SK-N-SH (cell line): ENCODE measurements around the gene ENSA. TPM values are rescaled to one million over a fixed set of nuclear protein-coding genes. Genes with fewer than 3 reads are reported as not detected.

Experiments
- CTCF ChIA-PET: fragments of 300-600, 350-600 bp; formaldehyde crosslinking; extraction: SDS; loops from one replicate; lab custom pipeline; 2021; lab: Yijun Ruan, JAX
- POLR2A ChIA-PET: fragments of 350-600 bp; sonication (Branson Sonifier 250); formaldehyde crosslinking; extraction: SDS; loops from one replicate; lab custom pipeline; 2020; ENCODE audit warnings: antibody characterized with exemption, inconsistent platforms; lab: Yijun Ruan, JAX
- DNase-seq: peaks from one replicate; pipeline ENCODE4 v3.0.0; 2012
- H2AFZ ChIP-seq: fragments of 200-600 bp; sonication (generic); 2 replicates; pipeline ENCODE4 v1.8.1; 2016; ENCODE audit warnings: antibody characterized with exemption, mild to moderate bottlenecking, low read depth
- H3F3A ChIP-seq: fragments of 200-600 bp; sonication (generic); replicated peaks from 2 replicates; pipeline ENCODE3; 2016; ENCODE audit warnings: antibody characterized with exemption, mild to moderate bottlenecking; ENCODE audit not compliant: insufficient read depth
- H3K27ac ChIP-seq, 2 experiments: fragments of 200-500 bp in 1 of 2; fragments of 200-600 bp in 1 of 2; sonication (Bioruptor generic) in 1 of 2; sonication (generic), shearing (Covaris generic) in 1 of 2; 2 replicates each; pipeline versions ENCODE4 v1.5.1 to v1.6.1; 2014 to 2016; ENCODE audit warnings: low read depth in 2 of 2, inconsistent platforms in 1 of 2, low read length in 1 of 2, mild to moderate bottlenecking in 1 of 2, mixed read lengths in 1 of 2
- H3K27me3 ChIP-seq: fragments of 200-600 bp; sonication (generic), shearing (Covaris generic); 2 replicates; pipeline ENCODE4 v1.6.1; 2016; ENCODE audit warnings: mixed run types; ENCODE audit not compliant: insufficient read depth
- H3K36me3 ChIP-seq, 2 experiments: fragments of 200-500 bp in 1 of 2; fragments of 200-600 bp in 1 of 2; sonication (Bioruptor generic) in 1 of 2; sonication (generic) in 1 of 2; replicated peaks in 1 of 2; 2 replicates each; pipeline versions ENCODE3 to v1.5.1; 2014 to 2016; ENCODE audit warnings: low read length in 1 of 2, mild to moderate bottlenecking in 1 of 2; ENCODE audit not compliant: insufficient read depth in 2 of 2, control insufficient read depth in 1 of 2
- H3K4me1 ChIP-seq, 2 experiments: fragments of 200-500 bp in 1 of 2; fragments of 200-600 bp in 1 of 2; sonication (Bioruptor generic) in 1 of 2; sonication (generic), shearing (Covaris generic) in 1 of 2; 2 replicates each; pipeline versions ENCODE4 v1.5.1 to v1.6.1; 2014 to 2016; ENCODE audit warnings: low read depth in 1 of 2, low read length in 1 of 2, mixed run types in 1 of 2; ENCODE audit not compliant: insufficient read depth in 2 of 2, control insufficient read depth in 1 of 2
- H3K4me2 ChIP-seq: fragments of 200-600 bp; sonication (generic), shearing (Covaris generic); 2 replicates; pipeline ENCODE4 v1.6.1; 2017; ENCODE audit warnings: mixed run types
- H3K4me3 ChIP-seq, 2 experiments: fragments of 200-500 bp in 1 of 2; fragments of 200-600 bp in 1 of 2; sonication (Bioruptor generic) in 1 of 2; sonication (generic), shearing (Covaris generic) in 1 of 2; 2 replicates each; pipeline versions ENCODE4 v1.5.1 to v1.8.1; 2014 to 2016; ENCODE audit warnings: low read depth in 2 of 2, inconsistent platforms in 1 of 2, low read length in 1 of 2, mild to moderate bottlenecking in 1 of 2, mixed read lengths in 1 of 2, moderate library complexity in 1 of 2
- H3K79me2 ChIP-seq: fragments of 200-600 bp; sonication (generic); 2 replicates; pipeline ENCODE4 v1.8.1; 2017; ENCODE audit warnings: mild to moderate bottlenecking; ENCODE audit not compliant: insufficient read depth
- H3K9ac ChIP-seq: fragments of 200-600 bp; sonication (generic); 2 replicates; pipeline ENCODE4 v1.6.1; 2017; ENCODE audit warnings: mixed run types
- H3K9me2 ChIP-seq: fragments of 200-600 bp; sonication (generic); 2 replicates; pipeline ENCODE4 v1.6.1; 2017; ENCODE audit warnings: mixed run types
- H3K9me3 ChIP-seq: fragments of 200-600 bp; sonication (generic); 2 replicates; pipeline ENCODE4 v1.6.1; 2017; ENCODE audit warnings: mixed run types, mild to moderate bottlenecking, moderate library complexity
- H4K20me1 ChIP-seq: fragments of 200-600 bp; sonication (generic); 2 replicates; pipeline ENCODE4 v1.6.1; 2017; ENCODE audit warnings: mild to moderate bottlenecking, mixed run types; ENCODE audit not compliant: insufficient read depth
- EZH2phosphoT487 ChIP-seq: fragments of 200-600 bp; sonication (generic); IDR thresholded peaks from 2 replicates; pipeline ENCODE4 v1.6.1; 2017; ENCODE audit warnings: low read depth, mixed run types, mild to moderate bottlenecking, antibody characterized with exemption, moderate library complexity, borderline replicate concordance
- GABPA ChIP-seq: IDR thresholded peaks from 2 replicates; pipeline ENCODE4 v1.4.0; 2012; ENCODE audit warnings: low read depth, mild to moderate bottlenecking
- GATA2 ChIP-seq: sonication (generic); formaldehyde crosslinking; IDR thresholded peaks from 2 replicates; pipeline ENCODE4 v1.5.0; 2020; ENCODE audit warnings: mild to moderate bottlenecking, missing genetic modification reagents
- JUND ChIP-seq: IDR thresholded peaks from 2 replicates; pipeline ENCODE4 v1.4.0; 2012
- MAX ChIP-seq: IDR thresholded peaks from 2 replicates; pipeline ENCODE4 v1.4.0; 2012; ENCODE audit warnings: low read depth
- NRF1 ChIP-seq: IDR thresholded peaks from 2 replicates; pipeline ENCODE4 v1.6.1; 2012; ENCODE audit warnings: low read depth, mild to moderate bottlenecking, low read length
- PBX3 ChIP-seq: IDR thresholded peaks from 2 replicates; pipeline ENCODE4; 2012
- POLR2AphosphoS5 ChIP-seq: IDR thresholded peaks from 2 replicates; pipeline ENCODE4 v1.6.1; 2012; ENCODE audit warnings: low read depth, low read length
- SIN3A ChIP-seq: IDR thresholded peaks from 2 replicates; pipeline ENCODE4 v1.6.1; 2012; ENCODE audit warnings: low read depth, mild to moderate bottlenecking, low read length, moderate library complexity, borderline replicate concordance
- SMC3 ChIP-seq: IDR thresholded peaks from 2 replicates; pipeline ENCODE4 v1.6.1; 2012; ENCODE audit warnings: low read depth, low read length, improper control_type of control experiment
- USF1 ChIP-seq: IDR thresholded peaks from 2 replicates; pipeline ENCODE4 v1.4.0; 2012; ENCODE audit warnings: low read depth, borderline replicate concordance
- WGBS: methylation state at CpG from one replicate; pipeline ENCODE4 v1.1.6; 2017; ENCODE audit warnings: low lambda C conversion rate; 5-methylcytosine and 5-hydroxymethylcytosine counted together
- polyA plus RNA-seq, 3 experiments: library from polyadenylated mRNA; depleted of rRNA; stranded (reverse); fragments of >200 nt; gene quantifications; 2 replicates each; pipeline ENCODE4 v1.2.3, GENCODE V29; 2012
- TF ChIP-seq, protein P1 (sequence below): fragments of 150-350 bp; IDR thresholded peaks from 2 replicates; pipeline ENCODE4 v1.6.1; 2016; ENCODE audit warnings: mild to moderate bottlenecking, low read depth, low read length

Gene ENSA
- polyA plus RNA-seq, 1 of the 3 experiments (the other 2 are of a cell fraction): 56.3 TPM

DNA sequence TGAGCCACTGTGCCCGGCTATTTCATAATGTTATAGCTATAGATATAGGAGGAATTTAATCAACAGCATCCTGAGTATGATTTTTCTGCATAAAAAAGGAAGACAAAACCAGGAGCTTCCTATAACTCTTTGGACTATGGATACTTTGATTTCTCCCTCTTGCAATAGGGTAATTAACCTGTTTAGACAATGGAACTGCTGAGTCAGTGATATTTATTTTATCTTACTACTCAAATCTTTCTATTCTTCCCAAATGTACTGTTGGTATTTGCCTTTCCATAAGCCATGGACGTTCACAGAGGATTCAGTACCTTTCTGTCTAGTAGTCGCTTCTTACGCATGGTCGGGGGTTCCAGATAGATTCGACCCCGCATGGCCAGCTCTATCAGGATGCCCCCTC lies 33.9 kb upstream of the ENSA start (continued):
- no peak for TF ChIP-seq EZH2phosphoT487
- TF ChIP-seq MAX: no peak

- H4K20me1 ChIP-seq: no peaks in the 10 kb centered on the region
- ChIA-PET CTCF (no interaction called here), POLR2A (interaction anchor here (0.5 to 0.8 kb wide), 2 partner anchors 85 to 150 kb away, joined by 3 to 5 read pairs; no protein-coding TSS in a partner anchor)
- no peaks in the 10 kb centered on the region for H3K9me2 ChIP-seq
- TF ChIP-seq JUND: no peak
- no peak for TF ChIP-seq USF1
- no peak for TF ChIP-seq POLR2AphosphoS5
- H3F3A ChIP-seq: peaks cover 4% of the 10 kb centered on the region
- WGBS: 97% methylated on average over 9 of the region's 9 CpGs
- no peak overlapping the region for H3K4me2 ChIP-seq
- H2AFZ ChIP-seq: no peak overlapping the region
- H3K79me2 ChIP-seq: no peaks in the 10 kb centered on the region
- H3K36me3 ChIP-seq: peaks cover 12 to 25% of the 10 kb centered on the region in 2 experiments
- no peaks in the 10 kb centered on the region for H3K27me3 ChIP-seq
- DNase-seq: no peak
- H3K27ac ChIP-seq: no peak overlapping the region
- H3K4me1 ChIP-seq: peaks cover 0 to 2% of the 10 kb centered on the region in 2 experiments; a peak in 1 of 4 replicates
- H3K4me3 ChIP-seq: no peak overlapping the region
- no peaks in the 10 kb centered on the region for H3K9me3 ChIP-seq
- no peak overlapping the region for H3K9ac ChIP-seq
Observed at GRCh38 chr1:150662811-150663210, 33.4 kb upstream of the ENSA start.

GRCh38 chr1:150661156-150661555 lies 31.7 kb upstream of the ENSA start:
- 93% methylated on average over 5 of the region's 5 CpGs for WGBS

GRCh38 chr1:150660584-150660983 lies 31.2 kb upstream of the ENSA start:
- DNase-seq: no peak
- H2AFZ ChIP-seq: no peak overlapping the region
- H3K4me2 ChIP-seq: no peak overlapping the region
- ChIA-PET POLR2A (no interaction called here), CTCF (interaction anchor here (1.2 kb wide), 1 partner anchor 64 kb away, joined by 3 read pairs; no protein-coding TSS in a partner anchor)
- 70% methylated on average over 4 of the region's 4 CpGs for WGBS
- H3K9me3 ChIP-seq: no peaks in the 10 kb centered on the region
- H3K9ac ChIP-seq: no peak overlapping the region
- H3K4me3 ChIP-seq: no peak overlapping the region
- no peaks in the 10 kb centered on the region for H4K20me1 ChIP-seq
- H3K27ac ChIP-seq: no peak overlapping the region
- no peaks in the 10 kb centered on the region for H3K79me2 ChIP-seq
- peaks cover 0 to 2% of the 10 kb centered on the region in 2 experiments; a peak in 1 of 4 replicates for H3K4me1 ChIP-seq
- H3F3A ChIP-seq: no peaks in the 10 kb centered on the region
- no peaks in the 10 kb centered on the region for H3K9me2 ChIP-seq
- no peaks in the 10 kb centered on the region for H3K27me3 ChIP-seq
- peaks cover 12 to 22% of the 10 kb centered on the region in 2 experiments for H3K36me3 ChIP-seq
- TF ChIP-seq SMC3: no peak
- TF ChIP-seq USF1: no peak
- no peak for TF ChIP-seq NRF1
- TF ChIP-seq, protein P1, sequence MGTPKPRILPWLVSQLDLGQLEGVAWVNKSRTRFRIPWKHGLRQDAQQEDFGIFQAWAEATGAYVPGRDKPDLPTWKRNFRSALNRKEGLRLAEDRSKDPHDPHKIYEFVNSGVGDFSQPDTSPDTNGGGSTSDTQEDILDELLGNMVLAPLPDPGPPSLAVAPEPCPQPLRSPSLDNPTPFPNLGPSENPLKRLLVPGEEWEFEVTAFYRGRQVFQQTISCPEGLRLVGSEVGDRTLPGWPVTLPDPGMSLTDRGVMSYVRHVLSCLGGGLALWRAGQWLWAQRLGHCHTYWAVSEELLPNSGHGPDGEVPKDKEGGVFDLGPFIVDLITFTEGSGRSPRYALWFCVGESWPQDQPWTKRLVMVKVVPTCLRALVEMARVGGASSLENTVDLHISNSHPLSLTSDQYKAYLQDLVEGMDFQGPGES: no peak
- no peak for TF ChIP-seq SIN3A
- TF ChIP-seq POLR2AphosphoS5: no peak
- TF ChIP-seq GABPA: no peak
- no peak for TF ChIP-seq GATA2
- no peak for TF ChIP-seq PBX3

More at GRCh38 chr1:150661156-150661555, 31.7 kb upstream of the ENSA start:
- Histone ChIP-seq H3K79me2 (no peaks in the 10 kb centered on the region), H3K9me3 (no peaks in the 10 kb centered on the region), H3K9ac (no peak overlapping the region), H3K27me3 (no peaks in the 10 kb centered on the region), H2AFZ (no peak overlapping the region), H3K27ac (no peak overlapping the region), H3K36me3 (peaks cover 12 to 22% of the 10 kb centered on the region in 2 experiments), H3K4me2 (no peak overlapping the region), H4K20me1 (no peaks in the 10 kb centered on the region), H3K4me3 (no peak overlapping the region), H3K4me1 (peaks cover 0 to 2% of the 10 kb centered on the region in 2 experiments; a peak in 1 of 4 replicates), H3K9me2 (no peaks in the 10 kb centered on the region), H3F3A (no peaks in the 10 kb centered on the region)
- TF ChIP-seq EZH2phosphoT487: no peak
- ChIA-PET CTCF (interaction anchor here (1.2 kb wide), 1 partner anchor 63 kb away, joined by 3 read pairs; no protein-coding TSS in a partner anchor), POLR2A (no interaction called here)
- no peak for DNase-seq
